ENCODE results near the gene CLIC6. TPM values are rescaled to one million over a fixed set of nuclear protein-coding genes. Genes with fewer than 3 reads are reported as not detected.

The CLIC6 gene
- total and polyA plus RNA-seq, 2 of the 8 experiments (the other 6 are each of a cell fraction or from before 2014, with no cell fraction given), result 0.42 to 1.3 TPM

- H3K79me1 ChIP-seq (ENCODE audit: low read depth, low read length), result no peaks in the 10 kb centered on the region
- H3K9me3 ChIP-seq (ENCODE audit: insufficient read depth in 2 of 2, low read depth in 1 of 2, low read length in 1 of 2), result no peaks in the 10 kb centered on the region
- no peak overlapping the region for H4K91ac ChIP-seq (replicated peaks; ENCODE audit: insufficient read length, low read length)
- no peak overlapping the region for H2BK20ac ChIP-seq (ENCODE audit: low read length)
- no peak overlapping the region for H3K23ac ChIP-seq (ENCODE audit: insufficient read length)
- no peak overlapping the region for H3K4ac ChIP-seq (replicated peaks; ENCODE audit: insufficient read length, low read depth, low read length)
- H2AK5ac ChIP-seq (ENCODE audit: low read depth, low read length), result no peak overlapping the region
- H4K20me1 ChIP-seq (replicated peaks in 1 of 2; ENCODE audit: control insufficient read depth in 1 of 2, insufficient read depth in 2 of 2, low read length in 2 of 2), result no peaks in the 10 kb centered on the region
- H3K9ac ChIP-seq (replicated peaks in 1 of 4; ENCODE audit: extremely low read depth in 1 of 4, low read depth in 3 of 4, low read length in 3 of 4), result no peak overlapping the region
- H2BK5ac ChIP-seq (ENCODE audit: low read depth, low read length), result no peak overlapping the region
- 89% methylated on average over 7 of the region's 7 CpGs; no CpG with 5 or more reads in 1 of the 2 experiments for WGBS, 2 experiments (ENCODE audit: extremely low coverage in 1 of 2, insufficient coverage in 1 of 2, insufficient read length in 1 of 2, insufficient replicate concordance in 2 of 2, low coverage in 1 of 2, low lambda C conversion rate in 2 of 2, missing lambda C conversion rate in 1 of 2)
- H3K79me2 ChIP-seq (ENCODE audit: control insufficient read depth in 1 of 2, insufficient read depth in 2 of 2, low read length in 2 of 2), result no peaks in the 10 kb centered on the region
- no peak for FAIRE-seq
- H3K14ac ChIP-seq (ENCODE audit: insufficient read length), result no peak overlapping the region
- H4K5ac ChIP-seq (ENCODE audit: insufficient read length, low read depth, low read length), result no peak overlapping the region
- H3K4me1 ChIP-seq (replicated peaks in 1 of 4; ENCODE audit: control insufficient read depth in 3 of 4, insufficient read depth in 4 of 4, low read length in 3 of 4), result no peaks in the 10 kb centered on the region
- TF ChIP-seq ZNF274 (IDR thresholded peaks at IDR 0.05; ENCODE audit: borderline replicate concordance, extremely low read depth, low read length) (no peak), CTCF (IDR thresholded peaks at IDR 0.05; ENCODE audit: control extremely low read depth in 1 of 3, insufficient read depth in 1 of 3, low read depth in 1 of 3, low read length in 3 of 3) (no peak), SIRT6 (IDR thresholded peaks at IDR 0.05; ENCODE audit: low read length) (no peak), GABPA (IDR thresholded peaks at IDR 0.05; ENCODE audit: borderline replicate concordance, insufficient read depth, low read length) (no peak), CREB1 (IDR thresholded peaks at IDR 0.05) (no peak), BCL11A (IDR thresholded peaks at IDR 0.05; ENCODE audit: low read depth in 2 of 2, low read length in 2 of 2) (no peak)
- TF ChIP-seq, protein P1, sequence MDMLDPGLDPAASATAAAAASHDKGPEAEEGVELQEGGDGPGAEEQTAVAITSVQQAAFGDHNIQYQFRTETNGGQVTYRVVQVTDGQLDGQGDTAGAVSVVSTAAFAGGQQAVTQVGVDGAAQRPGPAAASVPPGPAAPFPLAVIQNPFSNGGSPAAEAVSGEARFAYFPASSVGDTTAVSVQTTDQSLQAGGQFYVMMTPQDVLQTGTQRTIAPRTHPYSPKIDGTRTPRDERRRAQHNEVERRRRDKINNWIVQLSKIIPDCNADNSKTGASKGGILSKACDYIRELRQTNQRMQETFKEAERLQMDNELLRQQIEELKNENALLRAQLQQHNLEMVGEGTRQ (IDR thresholded peaks at IDR 0.05; ENCODE audit: low read length), result no peak
- TF ChIP-seq, protein P2, sequence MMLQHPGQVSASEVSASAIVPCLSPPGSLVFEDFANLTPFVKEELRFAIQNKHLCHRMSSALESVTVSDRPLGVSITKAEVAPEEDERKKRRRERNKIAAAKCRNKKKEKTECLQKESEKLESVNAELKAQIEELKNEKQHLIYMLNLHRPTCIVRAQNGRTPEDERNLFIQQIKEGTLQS (IDR thresholded peaks at IDR 0.05; ENCODE audit: insufficient read depth, low read depth, low read length), result no peak
- H2BK12ac ChIP-seq (ENCODE audit: low read depth, low read length), result no peak overlapping the region
- ChIA-PET CTCF (ENCODE audit: partially characterized antibody) (no interaction called here), POLR2A (ENCODE audit: partially characterized antibody) (no interaction called here)
- no peak overlapping the region for H3K18ac ChIP-seq (ENCODE audit: extremely low read depth, low read length)
- no peak overlapping the region for H2BK15ac ChIP-seq (ENCODE audit: low read length)
- H3K36me3 ChIP-seq (ENCODE audit: control insufficient read depth in 2 of 4, insufficient read depth in 4 of 4, low read length in 3 of 4), result no peaks in the 10 kb centered on the region
- H3K27me3 ChIP-seq (replicated peaks in 1 of 4; ENCODE audit: control insufficient read depth in 3 of 4, extremely low read depth in 1 of 4, insufficient read depth in 3 of 4, low read length in 3 of 4), result no peaks in the 10 kb centered on the region; a peak in 1 of 7 replicates
- peaks cover 2% of the 10 kb centered on the region; the same call in 1 of the 2 replicates for H3K23me2 ChIP-seq (ENCODE audit: low read depth, low read length)
- H4K8ac ChIP-seq (ENCODE audit: extremely low read depth, insufficient read depth, low read length), result no peak overlapping the region
- H3K27ac ChIP-seq (ENCODE audit: low read depth, low read length), result no peak overlapping the region
- H2BK120ac ChIP-seq (replicated peaks; ENCODE audit: low read depth, low read length), result no peak overlapping the region
- H2AFZ ChIP-seq (ENCODE audit: low read length), result no peak overlapping the region
- H3K4me3 ChIP-seq (ENCODE audit: extremely low read depth in 1 of 4, insufficient read depth in 2 of 4, low read depth in 3 of 4, low read length in 4 of 4), result no peak overlapping the region
- DNase-seq (ENCODE audit: low read depth in 1 of 2, low spot score in 2 of 2), result no peak
- H3K56ac ChIP-seq (replicated peaks; ENCODE audit: insufficient read length, low read depth, low read length), result no peak overlapping the region
- H3K4me2 ChIP-seq (ENCODE audit: insufficient read depth in 1 of 2, low read depth in 2 of 2, low read length in 2 of 2), result no peak overlapping the region
Observed at GRCh38 chr21:34715985-34716596, 47.3 kb downstream of the CLIC6 start.
